HG03060 (cell line): Measurements from ENCODE around the gene VEPH1.

Source experiments
- ATAC-seq: cut with Tn5 transposase; IDR thresholded peaks from one replicate; pipeline ENCODE4 v1.9.1; 2021; ENCODE audit warnings: low read depth, moderate number of reproducible peaks; ENCODE audit not compliant: unreplicated experiment

The VEPH1 gene

GRCh38 chr3:157438194-157438730, 65.0 kb downstream of the VEPH1 start:
- ATAC-seq: no peak

GRCh38 chr3:157436583-157437291, 66.5 kb downstream of the VEPH1 start, which contains the start of gene PTX3:
Gene PTX3 (plus strand): TSS chr3:157436850. CDS start chr3:157436934, 84 bp downstream.
- no peak for ATAC-seq

DNA sequence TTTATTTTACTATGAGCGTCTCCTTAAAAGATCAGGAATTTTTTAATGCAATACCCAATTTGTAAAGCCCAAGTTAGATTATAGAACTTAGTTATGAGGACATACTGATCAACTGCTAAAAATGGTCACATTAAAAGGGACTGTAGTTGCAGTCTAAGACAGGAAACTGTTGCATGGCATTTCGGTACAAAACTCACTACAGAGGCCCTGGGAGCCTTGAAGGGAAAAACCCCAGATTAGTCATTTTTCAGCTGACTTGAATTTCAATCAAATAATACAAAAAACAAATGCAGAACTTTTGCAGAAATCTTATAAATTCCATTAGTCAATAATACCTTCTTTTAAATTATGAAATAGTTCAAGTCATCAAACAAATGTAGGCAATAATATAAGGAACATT, 73.5 kb downstream of the VEPH1 start:
- no peak for ATAC-seq

DNA sequence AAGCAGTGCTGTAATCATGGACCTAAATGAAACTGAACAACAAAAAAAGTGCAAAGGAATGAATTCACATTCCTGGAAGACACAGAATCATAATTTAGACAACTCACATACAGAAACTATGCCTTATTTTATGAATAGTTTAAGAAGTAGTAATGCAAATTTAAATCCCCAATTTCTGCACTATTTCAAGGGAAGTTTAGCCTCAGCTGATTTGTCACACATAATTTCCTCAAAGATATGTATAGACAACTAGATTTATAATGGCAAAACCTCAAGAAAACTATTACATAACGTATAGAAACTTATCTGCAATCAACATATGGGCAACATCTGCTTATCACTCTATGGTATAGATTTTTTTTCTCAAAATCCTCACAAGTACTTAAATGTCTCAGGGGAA, 74.4 kb downstream of the VEPH1 start:
- no peak for ATAC-seq

DNA sequence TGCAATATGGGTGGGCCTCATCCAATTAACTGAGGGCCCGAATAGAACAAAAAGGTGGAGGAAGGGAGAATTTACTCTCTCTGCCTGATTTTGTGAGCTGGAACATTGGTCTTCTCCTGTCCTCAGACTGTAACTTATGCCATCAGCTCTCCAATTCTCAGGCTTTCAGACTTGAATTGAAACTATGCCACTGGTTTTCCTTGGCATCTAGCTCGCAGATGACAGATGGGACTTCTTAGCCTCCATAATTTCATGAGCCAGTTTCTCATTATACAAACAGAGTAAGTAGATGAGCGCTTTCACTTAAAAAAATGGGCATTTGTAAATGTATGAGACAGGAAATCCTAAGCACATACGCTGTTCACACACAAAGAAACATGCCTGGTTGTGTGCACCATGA, 75.3 kb downstream of the VEPH1 start:
- no peak for ATAC-seq

GRCh38 chr3:157423337-157423736, 79.9 kb downstream of the VEPH1 start:
- no peak for ATAC-seq

DNA sequence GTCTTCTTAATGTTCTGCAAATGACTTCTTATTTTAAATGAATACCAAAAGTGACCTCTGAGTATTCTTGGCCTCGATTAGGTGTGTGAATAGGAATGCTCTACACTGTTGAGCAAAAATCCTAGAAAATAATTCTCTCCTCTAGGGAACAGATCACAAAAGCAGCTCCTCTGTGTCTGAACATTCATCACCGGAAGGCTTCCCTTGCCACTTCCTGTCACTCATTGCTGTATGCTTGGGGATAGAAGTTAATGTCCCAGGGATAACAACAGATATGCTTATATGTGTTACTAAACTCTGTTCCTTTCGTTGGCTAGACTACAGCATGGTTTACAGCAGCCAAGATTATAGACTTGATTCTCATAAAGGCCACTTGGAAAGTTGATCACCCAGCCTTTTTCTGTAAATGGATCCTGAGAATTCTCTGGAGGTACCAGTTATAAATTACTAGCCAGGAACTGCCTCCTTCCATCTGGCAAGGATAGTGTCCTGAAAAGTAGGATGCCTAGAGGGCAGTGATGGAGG, 82.5 kb downstream of the VEPH1 start:
- no peak for ATAC-seq

- ATAC-seq: no peak
These were observed 85.1 kb downstream of the VEPH1 start for GRCh38 chr3:157418104-157418503.

GRCh38 chr3:157417247-157417646, 86.0 kb downstream of the VEPH1 start:
- no peak for ATAC-seq

DNA sequence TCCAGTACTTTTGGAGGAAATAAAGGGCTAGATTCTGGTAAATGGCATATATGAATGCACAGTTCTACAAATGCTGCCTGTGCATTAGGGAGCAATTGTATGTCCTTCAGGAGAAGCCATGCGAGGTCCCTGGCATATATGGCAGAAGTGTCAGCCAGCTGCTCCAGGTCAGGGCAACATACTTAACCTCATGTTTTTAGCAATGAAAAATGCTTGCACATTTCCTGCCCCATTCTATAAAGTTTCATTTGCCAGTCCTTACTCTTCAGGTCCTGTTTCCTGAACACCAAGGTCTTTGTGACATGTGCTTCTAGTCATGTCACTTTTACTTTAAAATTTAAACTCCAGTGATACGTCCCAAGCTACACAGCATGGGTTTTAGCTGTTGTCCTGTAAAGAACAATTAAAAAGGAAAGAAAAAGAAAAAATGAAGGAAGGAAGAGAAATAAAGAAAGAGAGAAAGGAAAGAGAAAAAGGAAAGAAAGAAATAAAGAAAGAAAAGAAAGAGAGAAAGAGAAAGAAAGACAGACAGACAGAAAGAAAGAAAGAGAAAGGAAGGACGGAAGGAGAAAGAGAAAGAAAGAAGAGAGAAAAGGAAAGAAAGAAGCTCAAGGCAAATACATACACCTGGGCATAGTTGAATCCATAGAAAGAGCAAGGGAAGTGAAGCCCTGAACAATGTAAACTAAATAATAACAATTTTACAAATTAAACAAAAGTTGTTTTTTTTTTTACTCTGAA, 86.7 kb downstream of the VEPH1 start:
- ATAC-seq: no peak

DNA sequence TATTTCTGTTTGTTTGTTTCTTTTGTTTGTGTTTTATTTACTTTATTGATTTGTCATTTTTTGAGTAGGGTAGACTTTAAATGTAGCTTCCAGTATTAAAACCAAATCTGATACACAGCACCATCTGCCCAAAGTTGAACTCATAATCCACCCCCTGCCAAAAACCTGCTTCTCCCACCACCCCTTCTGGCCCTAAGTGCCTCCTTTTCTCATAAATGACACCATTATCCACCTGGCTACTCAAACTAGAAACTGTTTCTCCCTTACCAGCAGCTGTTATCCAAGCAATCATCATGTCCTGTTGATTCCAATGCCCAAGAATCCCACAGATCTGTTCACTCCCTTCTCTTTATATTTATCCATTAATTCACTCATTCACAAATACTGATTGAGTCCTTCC, 88.4 kb downstream of the VEPH1 start:
- ATAC-seq: no peak

DNA sequence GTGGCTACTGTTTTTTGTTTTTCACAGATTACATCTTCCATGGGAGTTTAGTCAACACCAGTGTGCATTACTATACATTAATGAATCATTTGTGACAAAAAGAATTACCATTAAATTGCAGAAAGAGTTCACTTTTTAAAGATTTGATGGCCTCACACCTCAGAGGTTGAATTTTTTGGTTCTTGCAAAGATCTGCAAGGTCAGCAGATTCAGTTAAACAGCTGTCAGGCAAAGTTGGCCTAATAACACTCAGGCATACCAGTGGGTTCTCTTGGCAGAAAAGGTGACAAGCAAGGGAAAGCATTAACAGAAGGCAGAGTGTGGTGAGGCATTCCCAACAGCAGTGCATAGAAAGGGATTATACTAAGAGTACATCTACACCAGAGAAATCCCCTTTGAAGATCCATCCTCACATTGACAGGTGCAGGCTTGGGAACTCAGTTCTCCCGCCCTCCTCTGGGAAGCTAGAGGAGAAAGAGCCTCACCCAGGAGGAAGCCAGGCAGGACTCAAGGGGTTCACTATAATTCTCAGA, 90.8 kb downstream of the VEPH1 start:
- ATAC-seq: no peak

DNA sequence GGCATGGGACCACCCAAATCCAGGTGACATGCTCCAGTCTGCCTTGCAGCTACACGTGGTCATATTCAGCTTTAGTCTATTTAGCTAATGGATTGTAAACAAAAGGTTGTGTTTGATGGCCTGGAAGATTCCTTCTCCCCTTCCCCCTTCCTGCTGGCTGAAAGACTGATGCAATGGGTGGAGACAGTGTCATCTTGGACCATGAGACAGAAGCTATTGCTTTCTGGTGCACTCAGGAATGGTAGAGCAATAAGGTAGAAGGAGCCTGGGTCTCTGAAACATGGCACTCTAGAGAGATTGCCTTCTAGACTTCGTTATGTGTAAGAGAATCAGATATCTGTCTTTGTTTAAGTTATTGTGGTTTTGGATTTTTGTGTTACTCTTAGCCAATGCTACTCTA, 92.3 kb downstream of the VEPH1 start:
- no peak for ATAC-seq

- no peak for ATAC-seq
These were observed 93.7 kb downstream of the VEPH1 start for GRCh38 chr3:157409516-157409915.

- no peak for ATAC-seq
These were observed 94.6 kb downstream of the VEPH1 start for GRCh38 chr3:157408499-157409149.

- ATAC-seq: no peak
These were observed 95.4 kb downstream of the VEPH1 start for GRCh38 chr3:157407769-157408168.

- no peak for ATAC-seq
These were observed 96.8 kb downstream of the VEPH1 start for GRCh38 chr3:157406394-157406793.

- no peak for ATAC-seq
These were observed 97.8 kb downstream of the VEPH1 start for GRCh38 chr3:157405457-157405856.

GRCh38 chr3:157404381-157404780, 98.8 kb downstream of the VEPH1 start:
- ATAC-seq: no peak

GRCh38 chr3:157398598-157398997, 104.6 kb downstream of the VEPH1 start:
- ATAC-seq: no peak

DNA sequence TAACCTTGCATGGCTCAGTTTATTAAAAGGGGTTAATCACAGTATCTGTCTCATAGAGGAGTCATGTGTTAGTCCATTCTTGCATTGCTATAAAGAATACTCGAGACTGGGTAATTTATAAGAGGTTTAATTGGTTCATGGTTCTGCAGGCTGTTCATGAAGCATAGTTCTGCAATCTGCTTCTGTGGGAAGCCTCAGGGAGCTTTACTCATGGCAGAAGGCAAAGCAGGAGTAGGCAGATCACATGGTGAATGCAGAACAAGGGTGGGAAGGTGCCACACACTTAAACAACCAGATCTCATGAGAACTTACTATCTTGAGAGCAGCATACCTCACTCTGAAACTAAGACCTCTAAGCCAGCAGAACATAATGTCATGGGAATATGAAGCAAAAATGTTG, 108.8 kb downstream of the VEPH1 start:
- ATAC-seq: no peak
